ENCODE results near the gene GPX4.

GRCh38 chr19:1103132-1103707 lies 574 bp upstream of the GPX4 start:
- TF ChIP-seq EZH2 (IDR thresholded peaks at IDR 0.05; ENCODE audit: low read depth, unreplicated experiment) (no peak), CTCF (conservative IDR thresholded peaks at IDR 0.05; ENCODE audit: low read depth in 2 of 2) (no peak), EZH2phosphoT487 (IDR thresholded peaks at IDR 0.05; ENCODE audit: unreplicated experiment) (no peak), REST (IDR thresholded peaks at IDR 0.05; ENCODE audit: unreplicated experiment) (no peak), POLR2AphosphoS5 (IDR thresholded peaks at IDR 0.05; ENCODE audit: low read depth) (no peak), ETS1 (IDR thresholded peaks at IDR 0.05) (no peak), NANOG (IDR thresholded peaks at IDR 0.05; ENCODE audit: borderline replicate concordance) (no peak), ZNF114 (CRISPR knock-in tag; IDR thresholded peaks at IDR 0.05) (no peak)
